Thyroid gland (tissue), 4 donors: Measurements from ENCODE around the gene LGI1.

Source experiments
- POLR2A ChIP-seq, 2 donors: fragments of 450-650 bp; IDR thresholded peaks; one replicate each; pipeline ENCODE4 v1.6.1; 2017; ENCODE audit warnings: antibody characterized with exemption in 2 of 2, mild to moderate bottlenecking in 2 of 2, moderate library complexity in 1 of 2
- TF ChIP-seq, protein P1 (sequence below), 6 experiments: fragments of 200-600 bp in 3 of 6; fragments of 450-650 bp in 3 of 6; sonication (generic) in 3 of 6; IDR thresholded peaks; one replicate each; pipeline ENCODE4 v1.5.1; 2016 to 2019; ENCODE audit warnings: antibody characterized with exemption in 6 of 6, mild to moderate bottlenecking in 2 of 6, inconsistent platforms in 1 of 6, moderate library complexity in 1 of 6

DNA sequence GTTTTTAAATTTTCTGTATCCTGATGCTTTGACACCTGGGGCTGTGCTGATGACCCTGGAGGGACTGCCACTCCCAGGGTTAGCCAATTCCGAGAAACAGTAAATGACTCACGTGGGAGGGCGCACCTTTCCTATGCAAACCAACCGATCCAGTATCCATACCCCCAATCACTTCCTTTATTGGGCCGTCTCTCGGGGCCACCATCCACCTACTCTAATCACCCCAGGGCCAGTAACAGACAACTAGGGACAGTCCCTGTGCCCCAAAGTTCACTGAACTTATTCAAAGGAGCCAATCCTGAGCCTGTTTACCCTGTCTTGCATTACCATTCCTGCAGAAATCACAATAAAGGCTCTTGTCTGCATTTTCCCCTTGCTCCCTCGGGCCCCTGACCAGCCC lies 6.6 kb upstream of the LGI1 start:
- TF ChIP-seq, protein P1, sequence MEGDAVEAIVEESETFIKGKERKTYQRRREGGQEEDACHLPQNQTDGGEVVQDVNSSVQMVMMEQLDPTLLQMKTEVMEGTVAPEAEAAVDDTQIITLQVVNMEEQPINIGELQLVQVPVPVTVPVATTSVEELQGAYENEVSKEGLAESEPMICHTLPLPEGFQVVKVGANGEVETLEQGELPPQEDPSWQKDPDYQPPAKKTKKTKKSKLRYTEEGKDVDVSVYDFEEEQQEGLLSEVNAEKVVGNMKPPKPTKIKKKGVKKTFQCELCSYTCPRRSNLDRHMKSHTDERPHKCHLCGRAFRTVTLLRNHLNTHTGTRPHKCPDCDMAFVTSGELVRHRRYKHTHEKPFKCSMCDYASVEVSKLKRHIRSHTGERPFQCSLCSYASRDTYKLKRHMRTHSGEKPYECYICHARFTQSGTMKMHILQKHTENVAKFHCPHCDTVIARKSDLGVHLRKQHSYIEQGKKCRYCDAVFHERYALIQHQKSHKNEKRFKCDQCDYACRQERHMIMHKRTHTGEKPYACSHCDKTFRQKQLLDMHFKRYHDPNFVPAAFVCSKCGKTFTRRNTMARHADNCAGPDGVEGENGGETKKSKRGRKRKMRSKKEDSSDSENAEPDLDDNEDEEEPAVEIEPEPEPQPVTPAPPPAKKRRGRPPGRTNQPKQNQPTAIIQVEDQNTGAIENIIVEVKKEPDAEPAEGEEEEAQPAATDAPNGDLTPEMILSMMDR (IDR thresholded peaks at IDR 0.05): no peak
- TF ChIP-seq POLR2A (IDR thresholded peaks at IDR 0.05): no peak
